ENCODE measurements around the gene PABPC1L. TPM values are rescaled to one million over a fixed set of nuclear protein-coding genes. Genes with fewer than 3 reads are reported as not detected.

PABPC1L gene
- total and polyA plus RNA-seq, 2 donors (not counting 1 experiment from before 2014, with no cell fraction given): 105 to 295 TPM

GRCh38 chr20:44916586-44916985, 6.7 kb downstream of the PABPC1L start:
- no peak overlapping the region for H2AFZ ChIP-seq (ENCODE audit: insufficient read depth, low read depth, low read length, poor library complexity, severe bottlenecking)
- CTCF ChIA-PET: no interaction called here
- no peaks in the 10 kb centered on the region for H3K27me3 ChIP-seq (replicated peaks in 1 of 4; ENCODE audit: control extremely low read depth in 1 of 4, control insufficient read depth in 3 of 4, insufficient read depth in 4 of 4, low read length in 3 of 4)
- intact Hi-C loops (cut with micrococcal nuclease): no loop called here
- no peak overlapping the region for H3K4me2 ChIP-seq (replicated peaks; ENCODE audit: low read depth, low read length, poor library complexity, severe bottlenecking)
- Mint-ChIP-seq H3K27me3 (no peaks in the 10 kb centered on the region), H3K9me3 (ENCODE audit: insufficient read depth) (no peaks in the 10 kb centered on the region), H3K4me1 (no peaks in the 10 kb centered on the region), H3K27ac (no peak overlapping the region), H3K4me3 (no peak overlapping the region)
- TF ChIP-seq EZH2 (IDR thresholded peaks at IDR 0.05; ENCODE audit: borderline replicate concordance, insufficient read depth, low read depth, low read length, poor library complexity, severe bottlenecking): no peak
- TF ChIP-seq CTCF (IDR thresholded peaks at IDR 0.05): no peak
- POLR2A ChIA-PET: no interaction called here
- no peak overlapping the region for H3K27ac ChIP-seq (ENCODE audit: low read length in 2 of 2)
- H4K20me1 ChIP-seq (ENCODE audit: control insufficient read depth, insufficient read depth, low read length, poor library complexity, severe bottlenecking): no peaks in the 10 kb centered on the region
- ATAC-seq (ENCODE audit: low read depth) (no peak), DNase-seq (no peak)
- 98% methylated on average over 11 of the region's 12 CpGs for WGBS (ENCODE audit: insufficient coverage)
- no peaks in the 10 kb centered on the region for H3K4me1 ChIP-seq (ENCODE audit: control insufficient read depth in 2 of 2, insufficient read depth in 2 of 2, low read length in 2 of 2)
- H3K79me2 ChIP-seq (ENCODE audit: control insufficient read depth, insufficient read depth, low read length): no peaks in the 10 kb centered on the region
- H3K4me3 ChIP-seq (ENCODE audit: control extremely low read depth in 1 of 5, extremely low read depth in 1 of 5, insufficient read depth in 1 of 5, low read depth in 2 of 5, low read length in 4 of 5): no peak overlapping the region
- H3K36me3 ChIP-seq (replicated peaks in 1 of 2; ENCODE audit: control extremely low read depth in 1 of 2, control insufficient read depth in 1 of 2, extremely low read depth in 1 of 2, insufficient read depth in 2 of 2, low read length in 1 of 2): peaks cover 0 to 28% of the 10 kb centered on the region in 2 experiments
- no peak overlapping the region for H3K9ac ChIP-seq (ENCODE audit: low read length)
- no peaks in the 10 kb centered on the region for H3K9me3 ChIP-seq (ENCODE audit: control extremely low read depth in 1 of 3, control insufficient read depth in 2 of 3, insufficient read depth in 1 of 3, low read length in 2 of 3)

GRCh38 chr20:44917399-44917798, 7.5 kb downstream of the PABPC1L start:
- no CpG with 5 or more reads among the region's 2 CpGs for WGBS (ENCODE audit: insufficient coverage)
- no peak overlapping the region for H3K4me3 Mint-ChIP-seq
- Histone ChIP-seq H3K9me3 (ENCODE audit: control extremely low read depth in 1 of 3, control insufficient read depth in 2 of 3, insufficient read depth in 1 of 3, low read length in 2 of 3) (no peaks in the 10 kb centered on the region), H3K27me3 (replicated peaks in 1 of 4; ENCODE audit: control extremely low read depth in 1 of 4, control insufficient read depth in 3 of 4, insufficient read depth in 4 of 4, low read length in 3 of 4) (no peaks in the 10 kb centered on the region), H4K20me1 (ENCODE audit: control insufficient read depth, insufficient read depth, low read length, poor library complexity, severe bottlenecking) (no peaks in the 10 kb centered on the region), H3K27ac (ENCODE audit: low read length in 2 of 2) (no peak overlapping the region), H3K4me3 (ENCODE audit: control extremely low read depth in 1 of 5, extremely low read depth in 1 of 5, insufficient read depth in 1 of 5, low read depth in 2 of 5, low read length in 4 of 5) (no peak overlapping the region), H3K79me2 (ENCODE audit: control insufficient read depth, insufficient read depth, low read length) (no peaks in the 10 kb centered on the region), H2AFZ (ENCODE audit: insufficient read depth, low read depth, low read length, poor library complexity, severe bottlenecking) (no peak overlapping the region), H3K4me1 (ENCODE audit: control insufficient read depth in 2 of 2, insufficient read depth in 2 of 2, low read length in 2 of 2) (no peaks in the 10 kb centered on the region), H3K36me3 (replicated peaks in 1 of 2; ENCODE audit: control extremely low read depth in 1 of 2, control insufficient read depth in 1 of 2, extremely low read depth in 1 of 2, insufficient read depth in 2 of 2, low read length in 1 of 2) (peaks cover 0 to 28% of the 10 kb centered on the region in 2 experiments), H3K9ac (ENCODE audit: low read length) (no peak overlapping the region), H3K4me2 (replicated peaks; ENCODE audit: low read depth, low read length, poor library complexity, severe bottlenecking) (no peak overlapping the region)
- H3K27ac Mint-ChIP-seq: no peak overlapping the region
- intact Hi-C loops (cut with micrococcal nuclease): no loop called here
- ChIA-PET CTCF (no interaction called here), POLR2A (no interaction called here)
- ATAC-seq (ENCODE audit: low read depth): no peak
- no peaks in the 10 kb centered on the region for H3K27me3 Mint-ChIP-seq
- H3K4me1 Mint-ChIP-seq: no peaks in the 10 kb centered on the region
- TF ChIP-seq EZH2 (IDR thresholded peaks at IDR 0.05; ENCODE audit: borderline replicate concordance, insufficient read depth, low read depth, low read length, poor library complexity, severe bottlenecking): no peak
- no peak for TF ChIP-seq CTCF (IDR thresholded peaks at IDR 0.05)
- H3K9me3 Mint-ChIP-seq (ENCODE audit: insufficient read depth): no peaks in the 10 kb centered on the region
- no peak for DNase-seq
